Testis (tissue), 2 donors: ENCODE data around the gene TMEM168.

ENCODE experiments used
- CTCF ChIP-seq, 3 experiments: fragments of 450-650 bp in 2 of 3; fragments of 200-600 bp in 1 of 3; sonication (generic) in 1 of 3; IDR thresholded peaks; one replicate each; pipeline ENCODE4 v1.5.1; 2016 to 2019; ENCODE audit warnings: antibody characterized with exemption in 3 of 3, mild to moderate bottlenecking in 2 of 3, moderate library complexity in 1 of 3
- POLR2A ChIP-seq: fragments of 450-650 bp; IDR thresholded peaks from one replicate; pipeline ENCODE4 v1.6.1; 2017; ENCODE audit warnings: antibody characterized with exemption, mild to moderate bottlenecking, moderate library complexity

GRCh38 chr7:112763996-112764395 lies 26.2 kb downstream of the TMEM168 start:
- TF ChIP-seq CTCF (IDR thresholded peaks at IDR 0.05) (no peak), POLR2A (no peak)
